ENCODE measurements around the gene UBN2. TPM values are rescaled to one million over a fixed set of nuclear protein-coding genes. Genes with fewer than 3 reads are reported as not detected.

The UBN2 gene
- total and polyA plus RNA-seq, 2 of the 13 experiments (the other 11 are each of a cell fraction or from before 2014, with no cell fraction given) = 5.6 to 5.7 TPM

GRCh38 chr7:139230774-139231512, at the start of gene UBN2 (continued):
- TF ChIP-seq REST (IDR thresholded peaks at IDR 0.05; ENCODE audit: borderline replicate concordance in 1 of 2, low read depth in 1 of 2, low read length in 2 of 2) = no peak; a peak in 1 of 4 replicates
- TF ChIP-seq MTF2 (CRISPR knock-in tag; IDR thresholded peaks at IDR 0.05; ENCODE audit: borderline replicate concordance) = peak; percentile 64; the same call in 1 of the 2 replicates
- 0 out of 2 replicates have a peak, but pooled peaks have one; percentile 39 for TF ChIP-seq ZNF235 (CRISPR knock-in tag; IDR thresholded peaks at IDR 0.05; ENCODE audit: borderline replicate concordance)
- TF ChIP-seq NFKBIZ (CRISPR knock-in tag; IDR thresholded peaks at IDR 0.05) = no peak; the same call in 1 of the 2 replicates
- TF ChIP-seq KLF12 (CRISPR knock-in tag; IDR thresholded peaks at IDR 0.05; ENCODE audit: borderline replicate concordance) = peak; percentile 83
- peak; percentile 50; the same call in 1 of the 2 replicates for TF ChIP-seq PRDM15 (CRISPR knock-in tag; IDR thresholded peaks at IDR 0.05)
- no peak for TF ChIP-seq ZNF75D (CRISPR knock-in tag; IDR thresholded peaks at IDR 0.05; ENCODE audit: borderline replicate concordance)
- TF ChIP-seq ZNF232 (CRISPR knock-in tag; IDR thresholded peaks at IDR 0.05; ENCODE audit: borderline replicate concordance) = 0 out of 2 replicates have a peak, but pooled peaks have one; percentile 48
- no peak for TF ChIP-seq HNF1A (IDR thresholded peaks at IDR 0.05; ENCODE audit: low read depth)
- peak; percentile 42; the same call in 1 of the 2 replicates for TF ChIP-seq HNF1A (CRISPR knock-in tag; IDR thresholded peaks at IDR 0.05; ENCODE audit: borderline replicate concordance)
- TF ChIP-seq, protein P1, sequence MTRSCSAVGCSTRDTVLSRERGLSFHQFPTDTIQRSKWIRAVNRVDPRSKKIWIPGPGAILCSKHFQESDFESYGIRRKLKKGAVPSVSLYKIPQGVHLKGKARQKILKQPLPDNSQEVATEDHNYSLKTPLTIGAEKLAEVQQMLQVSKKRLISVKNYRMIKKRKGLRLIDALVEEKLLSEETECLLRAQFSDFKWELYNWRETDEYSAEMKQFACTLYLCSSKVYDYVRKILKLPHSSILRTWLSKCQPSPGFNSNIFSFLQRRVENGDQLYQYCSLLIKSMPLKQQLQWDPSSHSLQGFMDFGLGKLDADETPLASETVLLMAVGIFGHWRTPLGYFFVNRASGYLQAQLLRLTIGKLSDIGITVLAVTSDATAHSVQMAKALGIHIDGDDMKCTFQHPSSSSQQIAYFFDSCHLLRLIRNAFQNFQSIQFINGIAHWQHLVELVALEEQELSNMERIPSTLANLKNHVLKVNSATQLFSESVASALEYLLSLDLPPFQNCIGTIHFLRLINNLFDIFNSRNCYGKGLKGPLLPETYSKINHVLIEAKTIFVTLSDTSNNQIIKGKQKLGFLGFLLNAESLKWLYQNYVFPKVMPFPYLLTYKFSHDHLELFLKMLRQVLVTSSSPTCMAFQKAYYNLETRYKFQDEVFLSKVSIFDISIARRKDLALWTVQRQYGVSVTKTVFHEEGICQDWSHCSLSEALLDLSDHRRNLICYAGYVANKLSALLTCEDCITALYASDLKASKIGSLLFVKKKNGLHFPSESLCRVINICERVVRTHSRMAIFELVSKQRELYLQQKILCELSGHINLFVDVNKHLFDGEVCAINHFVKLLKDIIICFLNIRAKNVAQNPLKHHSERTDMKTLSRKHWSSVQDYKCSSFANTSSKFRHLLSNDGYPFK (CRISPR knock-in tag; IDR thresholded peaks at IDR 0.05; ENCODE audit: borderline replicate concordance) = peak; percentile 92; the same call in 1 of the 2 replicates
- no peak for TF ChIP-seq ZNF616 (CRISPR knock-in tag; IDR thresholded peaks at IDR 0.05; ENCODE audit: low read depth)
